Hepatocyte (in vitro differentiated cells): Measurements from ENCODE around the gene GAS6. TPM values are rescaled to one million over a fixed set of nuclear protein-coding genes. Genes with fewer than 3 reads are reported as not detected.

Experiments used
- DNase-seq: peaks from one replicate; pipeline ENCODE4 v3.0.0-alpha.2; 2016; ENCODE audit warnings: low spot score
- H2AFZ ChIP-seq: fragments of 200-600 bp; sonication (generic); 2 replicates; pipeline ENCODE4 v1.6.0; 2016; ENCODE audit warnings: antibody characterized with exemption, mild to moderate bottlenecking
- H3K27ac ChIP-seq: fragments of 200-600 bp; sonication (generic); 2 replicates; pipeline ENCODE4 v1.5.1; 2016; ENCODE audit warnings: mild to moderate bottlenecking
- H3K27me3 ChIP-seq: fragments of 200-600 bp; sonication (generic); 2 replicates; pipeline ENCODE4 v1.6.1; 2016
- H3K36me3 ChIP-seq: fragments of 200-600 bp; sonication (generic); replicated peaks from 2 replicates; pipeline ENCODE4 v1.5.1; 2016; ENCODE audit warnings: low read depth; ENCODE audit not compliant: insufficient read depth
- H3K4me1 ChIP-seq: fragments of 200-600 bp; sonication (generic); 2 replicates; pipeline ENCODE4 v1.5.1; 2016; ENCODE audit warnings: mild to moderate bottlenecking, moderate library complexity; ENCODE audit not compliant: insufficient read depth
- H3K4me2 ChIP-seq: fragments of 200-600 bp; sonication (generic); 2 replicates; pipeline ENCODE4 v1.6.0; 2016
- H3K4me3 ChIP-seq: fragments of 200-600 bp; sonication (generic); 2 replicates; pipeline ENCODE4 v1.5.1; 2016; ENCODE audit warnings: mild to moderate bottlenecking
- H3K79me2 ChIP-seq: fragments of 200-600 bp; sonication (generic); 2 replicates; pipeline ENCODE4 v1.6.0; 2017; ENCODE audit warnings: mild to moderate bottlenecking
- H3K9me2 ChIP-seq: fragments of 200-600 bp; sonication (generic); replicated peaks from 2 replicates; pipeline ENCODE4 v1.6.0; 2017; ENCODE audit warnings: mild to moderate bottlenecking; ENCODE audit not compliant: insufficient read depth
- H3K9me3 ChIP-seq: fragments of 200-600 bp; sonication (generic); 2 replicates; pipeline ENCODE4 v1.5.1; 2016; ENCODE audit warnings: low read depth, mild to moderate bottlenecking
- H4K20me1 ChIP-seq: fragments of 200-600 bp; sonication (generic); 2 replicates; pipeline ENCODE4 v1.6.0; 2016; ENCODE audit warnings: mild to moderate bottlenecking; ENCODE audit not compliant: insufficient read depth, poor library complexity, severe bottlenecking
- EZH2 ChIP-seq: fragments of 200-600 bp; sonication (generic); IDR thresholded peaks from 2 replicates; pipeline ENCODE4 v1.6.1; 2016; ENCODE audit warnings: antibody characterized with exemption, mild to moderate bottlenecking, borderline replicate concordance
- EZH2phosphoT487 ChIP-seq: fragments of 200-600 bp; sonication (generic); IDR thresholded peaks from one replicate; pipeline ENCODE4 v1.6.1; 2018; ENCODE audit warnings: antibody characterized with exemption, mild to moderate bottlenecking, low read depth, moderate library complexity; ENCODE audit not compliant: unreplicated experiment, severe bottlenecking
- WGBS: methylation state at CpG from one replicate; pipeline ENCODE4 v1.1.6; 2016; ENCODE audit warnings: low lambda C conversion rate; ENCODE audit errors: missing lambda C conversion rate; 5-methylcytosine and 5-hydroxymethylcytosine counted together
- polyA plus RNA-seq: library from polyadenylated mRNA; unstranded; fragments of >200 nt; fragmentation: Nextera tagmentation; extraction: Ambion mirVana; gene quantifications from 2 replicates; pipeline ENCODE4 v1.2.1, GENCODE V29; 2016
- total RNA-seq: library from RNA; depleted of rRNA; stranded (reverse); fragments of >200 nt; gene quantifications from 2 replicates; pipeline ENCODE4 v1.2.3, GENCODE V29; 2014
- TF ChIP-seq, protein P1 (sequence below): fragments of 200-600 bp; sonication (generic); IDR thresholded peaks from 2 replicates; pipeline ENCODE4 v1.5.1; 2016; ENCODE audit warnings: antibody characterized with exemption, mild to moderate bottlenecking; ENCODE audit not compliant: poor library complexity

GAS6 gene
- total and polyA plus RNA-seq, 2 experiments from 2014 or later = 70.0 to 146 TPM

DNA sequence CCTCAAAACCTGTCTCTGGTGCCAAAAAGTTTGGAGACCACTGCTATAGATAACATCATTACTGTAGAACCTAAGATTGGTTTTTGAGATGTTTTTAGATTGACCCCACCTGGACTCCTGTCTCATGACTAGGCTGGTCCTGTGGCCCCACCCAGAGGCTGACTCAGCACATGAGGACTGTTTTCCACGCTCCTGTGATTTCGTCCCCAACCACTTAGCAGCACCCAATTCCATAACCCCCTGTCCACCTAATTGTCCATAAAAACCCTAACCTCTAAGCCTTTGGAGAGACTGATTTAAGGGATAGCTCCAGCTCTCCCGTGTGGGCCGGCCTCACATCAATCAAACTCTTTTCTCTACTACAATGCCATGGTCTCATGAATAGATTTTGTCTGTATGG lies 25.6 kb upstream of the GAS6 start:
- no peak overlapping the region for H3K4me3 ChIP-seq
- H3K4me1 ChIP-seq = peaks cover 7% of the 10 kb centered on the region
- TF ChIP-seq, protein P1, sequence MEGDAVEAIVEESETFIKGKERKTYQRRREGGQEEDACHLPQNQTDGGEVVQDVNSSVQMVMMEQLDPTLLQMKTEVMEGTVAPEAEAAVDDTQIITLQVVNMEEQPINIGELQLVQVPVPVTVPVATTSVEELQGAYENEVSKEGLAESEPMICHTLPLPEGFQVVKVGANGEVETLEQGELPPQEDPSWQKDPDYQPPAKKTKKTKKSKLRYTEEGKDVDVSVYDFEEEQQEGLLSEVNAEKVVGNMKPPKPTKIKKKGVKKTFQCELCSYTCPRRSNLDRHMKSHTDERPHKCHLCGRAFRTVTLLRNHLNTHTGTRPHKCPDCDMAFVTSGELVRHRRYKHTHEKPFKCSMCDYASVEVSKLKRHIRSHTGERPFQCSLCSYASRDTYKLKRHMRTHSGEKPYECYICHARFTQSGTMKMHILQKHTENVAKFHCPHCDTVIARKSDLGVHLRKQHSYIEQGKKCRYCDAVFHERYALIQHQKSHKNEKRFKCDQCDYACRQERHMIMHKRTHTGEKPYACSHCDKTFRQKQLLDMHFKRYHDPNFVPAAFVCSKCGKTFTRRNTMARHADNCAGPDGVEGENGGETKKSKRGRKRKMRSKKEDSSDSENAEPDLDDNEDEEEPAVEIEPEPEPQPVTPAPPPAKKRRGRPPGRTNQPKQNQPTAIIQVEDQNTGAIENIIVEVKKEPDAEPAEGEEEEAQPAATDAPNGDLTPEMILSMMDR = no peak
- no peak for TF ChIP-seq EZH2phosphoT487
- TF ChIP-seq EZH2 = no peak
- H3K9me2 ChIP-seq = no peaks in the 10 kb centered on the region
- H4K20me1 ChIP-seq = no peaks in the 10 kb centered on the region
- WGBS = 85% methylated on average over 4 of the region's 4 CpGs
- H3K9me3 ChIP-seq = no peaks in the 10 kb centered on the region
- no peaks in the 10 kb centered on the region for H3K36me3 ChIP-seq
- H3K27ac ChIP-seq = no peak overlapping the region
- no peak overlapping the region for H3K4me2 ChIP-seq
- no peak for DNase-seq
- no peak overlapping the region for H2AFZ ChIP-seq
- H3K27me3 ChIP-seq = no peaks in the 10 kb centered on the region
- no peaks in the 10 kb centered on the region for H3K79me2 ChIP-seq

DNA sequence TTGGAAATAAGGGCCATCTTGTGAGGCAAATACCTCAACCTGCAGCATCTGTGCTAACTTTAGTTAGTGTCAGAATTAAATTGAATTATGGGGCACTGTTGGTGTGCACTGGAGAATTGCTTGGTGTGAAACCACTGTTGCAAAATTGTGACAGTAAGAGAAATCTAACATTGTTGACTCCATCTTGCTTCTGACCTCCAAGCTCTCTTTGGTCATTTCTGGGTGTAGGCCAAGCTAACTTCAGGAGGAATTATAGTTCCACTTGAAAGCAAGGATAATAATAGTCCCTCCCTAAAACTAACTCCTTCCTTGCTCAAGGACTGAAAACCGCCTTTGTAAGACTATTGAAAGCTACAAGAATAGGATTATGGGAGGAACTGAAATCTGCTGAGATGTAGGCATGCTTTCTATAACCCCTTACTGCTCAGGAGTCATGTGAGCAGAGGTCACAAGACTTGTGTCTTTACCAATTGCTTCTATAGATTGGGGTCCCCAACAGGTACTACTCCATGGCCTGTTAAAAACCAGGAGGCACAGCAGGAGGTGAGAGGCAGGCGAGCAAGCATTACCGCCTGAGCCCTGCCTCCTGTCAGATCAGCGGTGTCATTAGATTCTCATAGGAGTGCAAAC lies 24.9 kb upstream of the GAS6 start:
- TF ChIP-seq, protein P1 = no peak
- TF ChIP-seq EZH2 = no peak
- no peak for TF ChIP-seq EZH2phosphoT487

GRCh38 chr13:113887700-113888201 lies 23.9 kb upstream of the GAS6 start:
- Histone ChIP-seq H4K20me1 (no peaks in the 10 kb centered on the region), H3K27me3 (no peaks in the 10 kb centered on the region), H3K9me2 (no peaks in the 10 kb centered on the region), H3K4me1 (peaks cover 7% of the 10 kb centered on the region), H3K27ac (no peak overlapping the region), H3K9me3 (no peaks in the 10 kb centered on the region), H3K79me2 (no peaks in the 10 kb centered on the region), H3K4me2 (no peak overlapping the region), H3K36me3 (no peaks in the 10 kb centered on the region), H3K4me3 (no peak overlapping the region), H2AFZ (no peak overlapping the region)
- TF ChIP-seq, protein P1 = no peak
- TF ChIP-seq EZH2phosphoT487 (no peak), EZH2 (no peak)
- DNase-seq = no peak
- 96% methylated on average over 1 of the region's 1 CpG for WGBS

More for the DNA sequence above, 24.9 kb upstream of the GAS6 start:
- H3K4me3 ChIP-seq = no peak overlapping the region
- DNase-seq = no peak
- H3K27me3 ChIP-seq = no peaks in the 10 kb centered on the region
- H3K4me1 ChIP-seq = peaks cover 7% of the 10 kb centered on the region
- no peaks in the 10 kb centered on the region for H4K20me1 ChIP-seq
- 95% methylated on average over 4 of the region's 4 CpGs for WGBS
- no peaks in the 10 kb centered on the region for H3K9me2 ChIP-seq
- no peak overlapping the region for H3K27ac ChIP-seq
- H2AFZ ChIP-seq = no peak overlapping the region
- no peaks in the 10 kb centered on the region for H3K9me3 ChIP-seq
- no peak overlapping the region for H3K4me2 ChIP-seq
- no peaks in the 10 kb centered on the region for H3K36me3 ChIP-seq
- no peaks in the 10 kb centered on the region for H3K79me2 ChIP-seq
